Measurements from ENCODE around the gene RIC1.
A peak's percentile ranks its signal among the peaks of the same experiment; 100 is the strongest.
"Not testable (repeated sequence)": the region's sequence is repeated elsewhere in the genome, so short reads cannot be mapped to it uniquely, and the experiment has no call there.

The RIC1 gene

GRCh38 chr9:5714501-5715401 is 85.8 kb downstream of the RIC1 start:
- Histone ChIP-seq H3K4me1 (ENCODE audit: control insufficient read depth in 1 of 2, insufficient read depth in 2 of 2, low read length in 2 of 2) (no peaks in the 10 kb centered on the region), H3K27me3 (ENCODE audit: insufficient read depth, low read length) (no peaks in the 10 kb centered on the region), H3K4me2 (ENCODE audit: low read length) (no peak overlapping the region), H3K27ac (ENCODE audit: low read depth, low read length) (no peak overlapping the region), H4K8ac (ENCODE audit: low read depth, low read length) (no peak overlapping the region), H3K14ac (ENCODE audit: low read length) (no peak overlapping the region), H3K4ac (ENCODE audit: low read depth, low read length) (no peak overlapping the region), H3K79me2 (ENCODE audit: control insufficient read depth, insufficient read depth, low read length, poor library complexity) (no peaks in the 10 kb centered on the region), H3K23ac (ENCODE audit: low read length) (no peak overlapping the region), H2AK5ac (ENCODE audit: low read length) (no peak overlapping the region), H2BK5ac (ENCODE audit: low read depth, low read length, poor library complexity) (no peak overlapping the region), H4K12ac (ENCODE audit: low read depth, low read length) (no peak overlapping the region), H3K9ac (ENCODE audit: low read length) (no peak overlapping the region), H3K9me3 (ENCODE audit: insufficient read depth, low read depth, low read length) (peaks cover 1% of the 10 kb centered on the region), H2BK12ac (ENCODE audit: low read length) (no peak overlapping the region), H3K4me3 (ENCODE audit: low read depth, low read length) (no peak overlapping the region), H3K18ac (ENCODE audit: low read length) (no peak overlapping the region), H2AFZ (ENCODE audit: insufficient read depth, low read length, poor library complexity) (no peak overlapping the region), H4K91ac (ENCODE audit: low read depth, low read length) (no peak overlapping the region), H3K79me1 (ENCODE audit: low read length) (no peaks in the 10 kb centered on the region), H3K36me3 (ENCODE audit: control insufficient read depth in 1 of 2, insufficient read depth in 2 of 2, low read length in 2 of 2) (peaks cover 0 to 3% of the 10 kb centered on the region in 2 experiments), H2BK120ac (ENCODE audit: insufficient read depth, low read length, poor library complexity) (no peak overlapping the region)
- peak; percentile 6 to 47 for DNase-seq
- no CpG with 5 or more reads among the region's 4 CpGs for WGBS (ENCODE audit: extremely low coverage, insufficient coverage, insufficient read length)

GRCh38 chr9:5715548-5716127 is 86.7 kb downstream of the RIC1 start:
- no peak overlapping the region for H2AK5ac ChIP-seq (ENCODE audit: low read length)
- no peak overlapping the region for H3K18ac ChIP-seq (ENCODE audit: low read length)
- no peaks in the 10 kb centered on the region for H3K79me2 ChIP-seq (ENCODE audit: control insufficient read depth, insufficient read depth, low read length, poor library complexity)
- H3K27ac ChIP-seq (ENCODE audit: low read depth, low read length): no peak overlapping the region
- no peaks in the 10 kb centered on the region for H3K27me3 ChIP-seq (ENCODE audit: insufficient read depth, low read length)
- no peak overlapping the region for H4K91ac ChIP-seq (ENCODE audit: low read depth, low read length)
- H3K36me3 ChIP-seq (ENCODE audit: control insufficient read depth in 1 of 2, insufficient read depth in 2 of 2, low read length in 2 of 2): peaks cover 0 to 3% of the 10 kb centered on the region in 2 experiments
- no peak overlapping the region for H3K4ac ChIP-seq (ENCODE audit: low read depth, low read length)
- no peak overlapping the region for H2BK5ac ChIP-seq (ENCODE audit: low read depth, low read length, poor library complexity)
- H3K9ac ChIP-seq (ENCODE audit: low read length): no peak overlapping the region
- H4K12ac ChIP-seq (ENCODE audit: low read depth, low read length): no peak overlapping the region
- H4K8ac ChIP-seq (ENCODE audit: low read depth, low read length): no peak overlapping the region
- WGBS (ENCODE audit: extremely low coverage, insufficient coverage, insufficient read length): no CpG with 5 or more reads among the region's 5 CpGs
- H3K79me1 ChIP-seq (ENCODE audit: low read length): no peaks in the 10 kb centered on the region
- H3K9me3 ChIP-seq (ENCODE audit: insufficient read depth, low read depth, low read length): peaks cover 1% of the 10 kb centered on the region
- no peak overlapping the region for H3K14ac ChIP-seq (ENCODE audit: low read length)
- H2AFZ ChIP-seq (ENCODE audit: insufficient read depth, low read length, poor library complexity): no peak overlapping the region
- no peak overlapping the region for H2BK12ac ChIP-seq (ENCODE audit: low read length)
- H3K23ac ChIP-seq (ENCODE audit: low read length): no peak overlapping the region
- H2BK120ac ChIP-seq (ENCODE audit: insufficient read depth, low read length, poor library complexity): no peak overlapping the region
- H3K4me2 ChIP-seq (ENCODE audit: low read length): no peak overlapping the region
- no peak for DNase-seq
- H3K4me3 ChIP-seq (ENCODE audit: low read depth, low read length): no peak overlapping the region
- H3K4me1 ChIP-seq (ENCODE audit: control insufficient read depth in 1 of 2, insufficient read depth in 2 of 2, low read length in 2 of 2): no peaks in the 10 kb centered on the region

DNA sequence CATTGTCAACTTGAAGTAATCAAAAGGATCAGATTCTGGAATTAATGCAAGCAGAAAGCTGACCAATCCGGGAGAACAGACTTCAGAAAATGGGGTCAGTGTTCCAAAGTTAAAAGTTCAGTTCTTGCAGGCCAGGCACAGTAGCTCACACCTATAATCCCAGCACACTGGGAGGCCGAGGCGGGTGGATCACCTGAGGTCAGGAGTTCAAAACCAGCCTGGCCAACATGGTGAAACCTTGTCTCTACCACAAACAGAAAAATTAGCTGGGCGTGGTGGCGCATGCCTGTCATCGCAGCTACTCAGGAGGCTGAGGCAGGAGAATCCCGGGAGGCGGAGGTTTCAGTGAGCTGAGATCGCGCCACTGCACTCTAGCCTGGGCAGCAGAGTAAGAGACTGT is 88.5 kb downstream of the RIC1 start:
- H3K14ac ChIP-seq (ENCODE audit: low read length); H3K18ac ChIP-seq (ENCODE audit: low read length); H3K27ac ChIP-seq (ENCODE audit: low read depth, low read length); H3K23ac ChIP-seq (ENCODE audit: low read length); H3K79me2 ChIP-seq (ENCODE audit: control insufficient read depth, insufficient read depth, low read length, poor library complexity); H2AFZ ChIP-seq (ENCODE audit: insufficient read depth, low read length, poor library complexity); H3K4me3 ChIP-seq (ENCODE audit: low read depth, low read length); DNase-seq; H4K91ac ChIP-seq (ENCODE audit: low read depth, low read length); H3K9me3 ChIP-seq (ENCODE audit: insufficient read depth, low read depth, low read length); H3K4me1 ChIP-seq (ENCODE audit: control insufficient read depth in 1 of 2, insufficient read depth in 2 of 2, low read length in 2 of 2); H2BK12ac ChIP-seq (ENCODE audit: low read length); H3K4ac ChIP-seq (ENCODE audit: low read depth, low read length); H2BK120ac ChIP-seq (ENCODE audit: insufficient read depth, low read length, poor library complexity); H3K4me2 ChIP-seq (ENCODE audit: low read length); H4K8ac ChIP-seq (ENCODE audit: low read depth, low read length); H4K12ac ChIP-seq (ENCODE audit: low read depth, low read length); H3K27me3 ChIP-seq (ENCODE audit: insufficient read depth, low read length); H3K9ac ChIP-seq (ENCODE audit: low read length); H3K79me1 ChIP-seq (ENCODE audit: low read length); H2BK5ac ChIP-seq (ENCODE audit: low read depth, low read length, poor library complexity); H2AK5ac ChIP-seq (ENCODE audit: low read length); H3K36me3 ChIP-seq (ENCODE audit: control insufficient read depth in 1 of 2, insufficient read depth in 2 of 2, low read length in 2 of 2): not testable (repeated sequence)
- WGBS (ENCODE audit: extremely low coverage, insufficient coverage, insufficient read length): no CpG with 5 or more reads among the region's 10 CpGs

GRCh38 chr9:5718296-5719032 is 89.6 kb downstream of the RIC1 start:
- peaks cover 7 to 9% of the 10 kb centered on the region in 2 experiments for H3K36me3 ChIP-seq (ENCODE audit: control insufficient read depth in 1 of 2, insufficient read depth in 2 of 2, low read length in 2 of 2)
- no peak overlapping the region for H3K9ac ChIP-seq (ENCODE audit: low read length)
- no peaks in the 10 kb centered on the region for H3K79me1 ChIP-seq (ENCODE audit: low read length)
- no peak overlapping the region for H3K27ac ChIP-seq (ENCODE audit: low read depth, low read length)
- no peaks in the 10 kb centered on the region for H3K79me2 ChIP-seq (ENCODE audit: control insufficient read depth, insufficient read depth, low read length, poor library complexity)
- H2AK5ac ChIP-seq (ENCODE audit: low read length): no peak overlapping the region
- H3K9me3 ChIP-seq (ENCODE audit: insufficient read depth, low read depth, low read length): peaks cover 1% of the 10 kb centered on the region
- no peaks in the 10 kb centered on the region for H3K27me3 ChIP-seq (ENCODE audit: insufficient read depth, low read length)
- no peak overlapping the region for H3K23ac ChIP-seq (ENCODE audit: low read length)
- no peak overlapping the region for H4K91ac ChIP-seq (ENCODE audit: low read depth, low read length)
- H2BK120ac ChIP-seq (ENCODE audit: insufficient read depth, low read length, poor library complexity): no peak overlapping the region
- no peak overlapping the region for H2BK5ac ChIP-seq (ENCODE audit: low read depth, low read length, poor library complexity)
- no peak overlapping the region for H3K4ac ChIP-seq (ENCODE audit: low read depth, low read length)
- H4K12ac ChIP-seq (ENCODE audit: low read depth, low read length): no peak overlapping the region
- H4K8ac ChIP-seq (ENCODE audit: low read depth, low read length): no peak overlapping the region
- no peak overlapping the region for H3K4me2 ChIP-seq (ENCODE audit: low read length)
- H2BK12ac ChIP-seq (ENCODE audit: low read length): no peak overlapping the region
- no peak overlapping the region for H3K4me3 ChIP-seq (ENCODE audit: low read depth, low read length)
- H2AFZ ChIP-seq (ENCODE audit: insufficient read depth, low read length, poor library complexity): no peak overlapping the region
- H3K14ac ChIP-seq (ENCODE audit: low read length): no peak overlapping the region
- DNase-seq: no peak
- no peaks in the 10 kb centered on the region for H3K4me1 ChIP-seq (ENCODE audit: control insufficient read depth in 1 of 2, insufficient read depth in 2 of 2, low read length in 2 of 2)
- H3K18ac ChIP-seq (ENCODE audit: low read length): no peak overlapping the region
